HG03159 (cell line): ENCODE measurements around the gene GSTT2.
"Not testable (repeated sequence)": the region's sequence is repeated elsewhere in the genome, so short reads cannot be mapped to it uniquely, and the experiment has no call there.

Experiments
- ATAC-seq: cut with Tn5 transposase; IDR thresholded peaks from one replicate; pipeline ENCODE4 v1.9.1; 2021; ENCODE audit warnings: mild to moderate bottlenecking, moderate library complexity; ENCODE audit not compliant: unreplicated experiment

Gene GSTT2

DNA sequence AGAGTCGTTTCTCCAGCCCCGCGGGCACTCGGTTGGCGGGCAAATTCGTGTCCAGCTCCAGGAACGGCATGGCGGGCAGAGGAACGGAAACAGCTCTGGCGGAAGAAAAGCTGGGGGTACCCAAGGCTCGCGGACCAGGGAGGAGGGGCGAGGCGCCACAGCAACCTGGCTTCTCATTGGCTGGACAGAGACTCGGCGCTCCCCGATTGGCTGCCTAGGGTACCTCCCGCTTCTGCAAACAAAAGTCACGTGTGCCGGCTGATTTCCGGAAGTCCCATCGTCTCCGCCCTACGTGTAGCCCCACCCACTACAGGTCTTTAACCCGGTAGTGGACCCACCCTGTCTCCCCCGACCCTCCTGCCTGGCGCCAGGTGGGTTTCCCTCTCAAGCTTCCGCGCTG, 5.6 kb upstream of the GSTT2 start, which contains the start of gene DDT:
Gene DDT, minus strand, starts transcription at position 97 of the 400 bp plus-strand sequence. Its CDS starts 27 bp downstream, at position 70.
- peak; percentile 89 for ATAC-seq

- peak; percentile 31 for ATAC-seq
Measured at GRCh38 chr22:23974836-23975352, 5.0 kb upstream of the GSTT2 start.

GRCh38 chr22:23977304-23977703, 2.6 kb upstream of the GSTT2 start:
- ATAC-seq: not testable (repeated sequence)

GRCh38 chr22:23980567-23980966, 633 bp downstream of the GSTT2 start:
- not testable (repeated sequence) for ATAC-seq

DNA sequence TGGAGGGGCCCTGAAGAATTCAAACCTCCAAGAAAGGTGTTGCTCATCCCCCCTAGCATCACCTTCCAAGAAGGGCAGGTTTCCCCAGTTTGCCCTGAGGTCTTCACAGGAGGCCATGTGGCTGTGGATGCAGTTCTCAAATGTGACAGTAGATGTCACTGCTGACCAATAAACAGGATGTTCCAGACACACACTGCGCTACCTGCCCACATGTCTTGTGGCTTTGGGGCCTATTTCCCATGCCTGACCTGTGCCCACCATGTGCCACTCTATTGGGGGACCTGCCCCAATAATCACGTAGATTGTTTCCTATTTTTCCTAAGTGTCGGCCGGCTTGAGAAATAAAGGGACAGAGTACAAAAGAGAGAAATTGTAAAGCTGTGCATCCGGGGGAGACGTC, 4.5 kb downstream of the GSTT2 start:
- ATAC-seq: no peak

DNA sequence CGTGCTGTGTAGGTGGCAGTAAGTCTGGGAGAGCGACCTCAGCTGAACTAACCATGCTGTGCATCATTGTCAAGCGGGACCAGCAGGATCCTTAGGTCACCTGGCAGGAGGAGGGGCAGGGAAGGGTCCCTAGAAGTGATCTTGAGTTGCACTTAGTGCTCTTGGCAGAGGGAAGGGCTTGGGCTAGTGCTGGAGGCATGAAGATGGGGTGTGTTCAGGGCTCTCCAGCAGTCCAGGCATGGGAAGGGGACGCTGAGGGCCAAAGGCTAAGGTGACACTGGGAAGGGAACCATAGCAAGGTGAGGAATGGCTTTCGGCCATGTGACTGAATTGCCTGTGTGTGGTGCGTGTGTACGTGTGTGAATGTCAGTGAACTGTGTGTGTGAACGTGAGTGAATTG, 6.2 kb downstream of the GSTT2 start:
- not testable (repeated sequence) for ATAC-seq

- ATAC-seq: not testable (repeated sequence)
Measured at GRCh38 chr22:23986538-23987178, 6.7 kb downstream of the GSTT2 start.

DNA sequence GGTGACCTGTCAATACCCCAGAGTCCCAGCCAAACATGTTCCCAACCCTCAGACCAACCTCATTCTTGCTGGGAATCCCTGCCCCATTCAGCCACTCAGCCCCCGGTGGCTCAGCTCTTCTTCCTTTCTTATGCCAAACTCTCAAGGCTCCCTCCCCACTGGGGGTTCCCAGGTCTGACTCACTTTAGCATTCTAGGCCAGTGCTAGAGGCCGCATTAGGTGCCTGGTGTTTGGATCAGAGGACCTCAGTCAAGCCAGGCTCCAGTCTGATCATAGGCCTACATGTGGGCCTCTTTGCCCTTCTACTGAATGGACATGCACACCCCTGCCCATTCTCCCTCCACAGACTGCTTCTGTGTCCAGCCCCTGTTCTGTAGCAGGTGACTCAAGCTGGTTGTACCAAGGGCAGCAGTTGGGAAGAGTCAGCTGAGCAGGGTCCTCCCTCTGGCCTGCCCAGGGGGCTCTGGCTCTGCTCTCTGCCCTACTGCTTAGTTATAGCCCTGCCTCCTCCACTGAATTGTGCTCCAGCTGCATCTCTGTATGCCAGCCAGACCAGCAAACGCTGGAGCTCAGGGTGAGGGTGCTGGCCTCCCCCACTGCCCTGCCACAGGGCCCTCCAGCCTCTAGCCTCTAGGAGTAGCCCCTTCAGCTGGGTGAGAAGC, 9.8 kb downstream of the GSTT2 start:
- ATAC-seq: not testable (repeated sequence)

- not testable (repeated sequence) for ATAC-seq
Measured at GRCh38 chr22:23993080-23993479, 13.1 kb downstream of the GSTT2 start.

GRCh38 chr22:23993581-23994177, 13.7 kb downstream of the GSTT2 start:
- not testable (repeated sequence) for ATAC-seq

DNA sequence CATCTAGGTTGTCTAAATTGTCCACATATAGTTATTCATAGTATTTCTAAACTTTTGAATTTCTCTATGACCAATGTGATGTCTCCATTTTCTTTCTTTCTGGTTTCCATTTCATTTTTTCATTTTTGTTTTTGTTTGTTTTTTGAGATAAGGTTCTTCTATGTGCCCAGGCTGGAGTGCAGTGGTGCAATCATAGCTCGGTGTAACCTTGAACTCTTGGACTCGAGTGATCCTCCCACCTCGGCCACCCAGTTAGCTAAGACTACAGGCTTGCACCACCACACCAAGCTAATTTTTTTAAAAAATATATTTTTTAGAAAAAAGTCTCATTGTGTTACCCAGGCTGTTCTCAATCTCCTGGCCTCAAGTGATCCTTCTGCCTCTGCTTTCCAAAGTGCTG, 17.2 kb downstream of the GSTT2 start:
- ATAC-seq: no peak

- not testable (repeated sequence) for ATAC-seq
Measured at GRCh38 chr22:23999779-24000178, 19.8 kb downstream of the GSTT2 start.

GRCh38 chr22:24001314-24001713, 21.4 kb downstream of the GSTT2 start:
- no peak for ATAC-seq

DNA sequence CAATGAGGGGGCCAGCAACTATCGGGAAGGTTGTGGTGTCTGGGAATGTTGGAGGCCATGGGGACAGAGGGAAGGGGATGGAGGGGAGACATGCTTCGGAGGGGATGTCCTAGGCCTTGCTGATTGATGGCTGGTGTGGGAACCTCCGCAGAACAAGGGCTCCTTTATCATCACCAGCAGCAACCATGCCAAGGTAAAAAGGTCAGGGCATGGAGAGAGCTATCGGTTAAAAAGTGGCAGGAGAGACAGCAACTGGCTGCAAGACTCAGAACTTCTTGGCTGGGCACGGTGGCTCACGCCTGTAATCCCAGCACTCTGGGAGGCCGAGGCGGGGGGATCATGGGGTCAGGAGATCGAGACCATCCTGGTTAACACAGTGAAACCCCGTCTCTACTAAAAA, 22.3 kb downstream of the GSTT2 start:
- ATAC-seq: no peak

DNA sequence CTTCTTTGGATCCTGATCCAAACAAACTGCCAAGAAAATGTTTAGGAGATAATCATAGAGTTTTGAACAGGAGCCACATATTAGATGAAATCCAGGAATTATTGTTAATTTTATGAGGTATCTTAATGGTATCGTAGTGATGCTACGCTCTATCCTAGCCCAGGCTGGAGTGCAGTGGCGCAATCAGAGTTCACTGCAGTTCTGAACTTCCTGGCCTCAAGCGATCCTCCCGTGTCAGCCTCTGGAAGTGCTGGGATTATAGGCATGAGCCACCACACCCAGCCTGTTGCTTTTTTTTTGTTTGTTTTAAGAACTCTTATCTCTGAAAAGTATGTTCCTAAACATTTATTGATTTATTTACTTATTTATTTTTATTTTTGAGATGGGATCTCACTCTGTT, 22.9 kb downstream of the GSTT2 start:
- no peak for ATAC-seq

- ATAC-seq: no peak
Measured at GRCh38 chr22:24003887-24004286, 24.0 kb downstream of the GSTT2 start.

- ATAC-seq: no peak
Measured at GRCh38 chr22:24005201-24005600, 25.3 kb downstream of the GSTT2 start, which contains the start of gene GSTT4. Gene GSTT4 (minus strand): TSS chr22:24005453. CDS start chr22:24005356, 97 bp downstream.

GRCh38 chr22:24006207-24006913, 26.4 kb downstream of the GSTT2 start:
- no peak for ATAC-seq

- no peak for ATAC-seq
Measured at GRCh38 chr22:24006914-24007214, 26.9 kb downstream of the GSTT2 start.

DNA sequence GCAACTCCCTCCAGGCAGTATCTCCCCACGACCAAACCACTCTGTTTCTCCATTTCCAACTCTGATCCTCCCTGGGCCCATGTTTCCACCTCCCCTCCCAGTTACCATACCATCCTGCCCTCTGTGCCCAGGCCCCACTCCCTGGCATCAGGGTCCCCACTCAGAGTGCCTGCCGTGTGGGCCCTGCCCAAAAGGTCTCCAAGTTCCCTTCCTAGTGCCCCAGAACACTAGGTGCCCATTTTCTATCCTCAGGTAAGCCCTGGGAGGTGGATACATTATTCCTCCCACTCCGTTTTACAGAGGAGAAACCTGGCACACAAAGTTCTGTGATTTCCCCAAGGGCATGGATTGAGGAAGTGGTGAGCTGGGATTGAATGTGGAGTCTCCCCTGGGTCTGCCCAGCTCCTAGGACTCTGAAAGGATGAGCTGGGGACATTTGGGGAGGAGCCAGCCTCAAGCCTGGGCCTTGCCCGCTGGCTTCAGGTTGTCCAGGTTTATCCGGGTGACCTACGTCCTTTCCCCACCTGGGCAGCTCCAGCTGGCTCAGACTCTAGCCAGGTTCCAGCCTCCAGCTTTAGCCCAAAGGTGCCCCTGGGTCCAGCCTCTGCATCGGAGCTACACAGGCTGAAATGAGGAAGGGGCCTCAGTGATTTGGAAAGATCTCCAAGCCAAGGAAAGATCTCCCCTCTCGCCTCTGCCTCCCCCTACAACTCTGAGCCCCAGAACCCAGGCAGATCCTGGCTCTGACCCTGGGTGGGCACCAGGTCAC, 27.5 kb downstream of the GSTT2 start:
- ATAC-seq: no peak

GRCh38 chr22:24008022-24008283, 28.0 kb downstream of the GSTT2 start:
- ATAC-seq: no peak
